H1 (cell line): ENCODE results near the gene STK11. TPM values are rescaled to one million over a fixed set of nuclear protein-coding genes. Genes with fewer than 3 reads are reported as not detected.

Experiments used
- CTCF ChIA-PET: fragments of 300-600 bp; sonication (Branson Sonifier 250); formaldehyde crosslinking; loops from one replicate; lab custom pipeline; 2021; ENCODE audit not compliant: partially characterized antibody; lab: Charles Lee
- POLR2A ChIA-PET: fragments of 300-600 bp; sonication (Branson Sonifier 250); formaldehyde crosslinking; loops from one replicate; lab custom pipeline; 2021; ENCODE audit warnings: inconsistent platforms; ENCODE audit not compliant: partially characterized antibody; lab: Charles Lee
- DNase-seq, 2 experiments: peaks; one replicate each; pipeline versions ENCODE4 v3.0.0 to v3.0.0-alpha.2; 2010 to 2022; ENCODE audit warnings: low spot score in 2 of 2, low read depth in 1 of 2, mixed read lengths in 1 of 2
- FAIRE-seq: peaks from 2 replicates; lab custom pipeline; 2011; peaks lifted over from hg19 to GRCh38; lab: Jason Lieb, UNC
- H2AFZ ChIP-seq: 2 replicates; pipeline ENCODE4 v1.8.1; 2012; ENCODE audit warnings: low read length, inconsistent platforms
- H2AK5ac ChIP-seq: 2 replicates; pipeline ENCODE4 v1.6.1; 2013; ENCODE audit warnings: low read depth, low read length
- H2BK120ac ChIP-seq: replicated peaks from 2 replicates; pipeline ENCODE3; 2013; ENCODE audit warnings: low read depth, low read length, inconsistent platforms
- H2BK12ac ChIP-seq: 2 replicates; pipeline ENCODE4 v1.6.1; 2013; ENCODE audit warnings: low read depth, low read length
- H2BK15ac ChIP-seq: 2 replicates; pipeline ENCODE4 v1.6.1; 2013; ENCODE audit warnings: low read length
- H2BK20ac ChIP-seq: 2 replicates; pipeline ENCODE4 v1.6.1; 2013; ENCODE audit warnings: low read length
- H2BK5ac ChIP-seq: 2 replicates; pipeline ENCODE4 v1.6.1; 2013; ENCODE audit warnings: low read depth, low read length
- H3K14ac ChIP-seq: 2 replicates; pipeline ENCODE4 v1.6.1; 2013; ENCODE audit warnings: inconsistent platforms; ENCODE audit not compliant: insufficient read length
- H3K18ac ChIP-seq: 2 replicates; pipeline ENCODE4 v1.6.1; 2013; ENCODE audit warnings: low read length; ENCODE audit errors: extremely low read depth
- H3K23ac ChIP-seq: 2 replicates; pipeline ENCODE4 v1.6.1; 2013; ENCODE audit warnings: inconsistent platforms; ENCODE audit not compliant: insufficient read length
- H3K23me2 ChIP-seq: 2 replicates; pipeline ENCODE4 v1.6.1; 2013; ENCODE audit warnings: low read depth, low read length
- H3K27ac ChIP-seq: 2 replicates; pipeline ENCODE4 v1.6.1; 2011; ENCODE audit warnings: low read depth, low read length, inconsistent platforms
- H3K27me3 ChIP-seq, 4 experiments: replicated peaks in 1 of 4; 1 replicate in 1 of 4; 2 replicates in 3 of 4; pipeline versions ENCODE4 v1.6.1 to v1.8.1; 2011 to 2013; ENCODE audit warnings: low read length in 3 of 4, mild to moderate bottlenecking in 3 of 4, inconsistent platforms in 2 of 4, mixed read lengths in 2 of 4, moderate library complexity in 1 of 4; ENCODE audit not compliant: control insufficient read depth in 3 of 4, insufficient read depth in 3 of 4; ENCODE audit errors: extremely low read depth in 1 of 4
- H3K36me3 ChIP-seq, 4 experiments: 2 replicates each; pipeline versions ENCODE4 v1.6.1 to v1.8.1; 2011 to 2013; ENCODE audit warnings: mild to moderate bottlenecking in 4 of 4, low read length in 3 of 4, moderate library complexity in 2 of 4, control low read depth in 1 of 4, inconsistent platforms in 1 of 4; ENCODE audit not compliant: insufficient read depth in 4 of 4, control insufficient read depth in 2 of 4
- H3K4ac ChIP-seq: replicated peaks from 2 replicates; pipeline ENCODE3; 2013; ENCODE audit warnings: low read length, low read depth, mixed read lengths, inconsistent platforms; ENCODE audit not compliant: insufficient read length
- H3K4me1 ChIP-seq, 4 experiments: replicated peaks in 1 of 4; 1 replicate in 1 of 4; 2 replicates in 3 of 4; pipeline versions ENCODE4 v1.6.1 to v1.8.1; 2011 to 2013; ENCODE audit warnings: low read length in 3 of 4, inconsistent platforms in 2 of 4, mixed read lengths in 1 of 4; ENCODE audit not compliant: insufficient read depth in 4 of 4, control insufficient read depth in 3 of 4
- H3K4me2 ChIP-seq, 2 experiments: 2 replicates each; pipeline versions ENCODE4 v1.6.1 to v1.8.1; 2011 to 2013; ENCODE audit warnings: low read depth in 2 of 2, low read length in 2 of 2, control low read depth in 1 of 2, inconsistent platforms in 1 of 2, mild to moderate bottlenecking in 1 of 2; ENCODE audit not compliant: insufficient read depth in 1 of 2
- H3K4me3 ChIP-seq, 4 experiments: fragments of 200-600, 300-600 bp in 1 of 4; sonication (generic), shearing (Covaris generic), sonication (Bioruptor Twin) in 1 of 4; 2 replicates each; pipeline versions ENCODE4 v1.5.1 to v1.8.1; 2011 to 2016; ENCODE audit warnings: low read length in 4 of 4, low read depth in 3 of 4, control low read depth in 2 of 4, inconsistent platforms in 2 of 4, mild to moderate bottlenecking in 2 of 4, mixed read lengths in 1 of 4, moderate library complexity in 1 of 4; ENCODE audit not compliant: insufficient read depth in 2 of 4; ENCODE audit errors: extremely low read depth in 1 of 4
- H3K56ac ChIP-seq: replicated peaks from 2 replicates; pipeline ENCODE3; 2013; ENCODE audit warnings: low read depth, mild to moderate bottlenecking, mixed read lengths, low read length, inconsistent platforms; ENCODE audit not compliant: insufficient read length
- H3K79me1 ChIP-seq: 2 replicates; pipeline ENCODE4 v1.6.1; 2013; ENCODE audit warnings: low read depth, low read length, control low read depth
- H3K79me2 ChIP-seq, 2 experiments: 2 replicates each; pipeline versions ENCODE4 v1.6.1 to v1.8.1; 2012 to 2013; ENCODE audit warnings: low read length in 2 of 2, mild to moderate bottlenecking in 2 of 2, inconsistent platforms in 1 of 2; ENCODE audit not compliant: insufficient read depth in 2 of 2, control insufficient read depth in 1 of 2
- H3K9ac ChIP-seq, 4 experiments: replicated peaks in 1 of 4; 1 replicate in 1 of 4; 2 replicates in 3 of 4; pipeline versions ENCODE4 v1.6.1 to v1.8.1; 2011 to 2013; ENCODE audit warnings: low read depth in 3 of 4, low read length in 3 of 4, control low read depth in 2 of 4, mild to moderate bottlenecking in 2 of 4, moderate library complexity in 2 of 4, inconsistent platforms in 1 of 4; ENCODE audit errors: extremely low read depth in 1 of 4
- H3K9me3 ChIP-seq, 2 experiments: 2 replicates each; pipeline versions ENCODE4 v1.6.1 to v1.8.1; 2012 to 2013; ENCODE audit warnings: mild to moderate bottlenecking in 2 of 2, moderate library complexity in 2 of 2, control low read depth in 1 of 2, inconsistent platforms in 1 of 2, low read depth in 1 of 2, low read length in 1 of 2, mixed read lengths in 1 of 2; ENCODE audit not compliant: insufficient read depth in 2 of 2
- H4K20me1 ChIP-seq, 2 experiments: replicated peaks in 1 of 2; 2 replicates each; pipeline versions ENCODE3 to v1.8.1; 2011 to 2013; ENCODE audit warnings: inconsistent platforms in 2 of 2, low read length in 2 of 2, mild to moderate bottlenecking in 1 of 2; ENCODE audit not compliant: insufficient read depth in 2 of 2, control insufficient read depth in 1 of 2
- H4K5ac ChIP-seq: 2 replicates; pipeline ENCODE4 v1.6.1; 2013; ENCODE audit warnings: low read length, low read depth, mixed read lengths, inconsistent platforms; ENCODE audit not compliant: insufficient read length
- H4K8ac ChIP-seq: 2 replicates; pipeline ENCODE4 v1.8.0; 2013; ENCODE audit warnings: mild to moderate bottlenecking, moderate library complexity, low read length, inconsistent platforms; ENCODE audit not compliant: insufficient read depth; ENCODE audit errors: extremely low read depth
- H4K91ac ChIP-seq: replicated peaks from 2 replicates; pipeline ENCODE3; 2013; ENCODE audit warnings: low read length, mixed read lengths, inconsistent platforms; ENCODE audit not compliant: insufficient read length
- CHD1 ChIP-seq: IDR thresholded peaks from 2 replicates; pipeline ENCODE4 v1.6.1; 2012; ENCODE audit warnings: low read depth, low read length, improper control_type of control experiment
- JUN ChIP-seq: IDR thresholded peaks from 2 replicates; pipeline ENCODE4 v1.6.1; 2011; ENCODE audit warnings: low read depth, mild to moderate bottlenecking, improper control_type of control experiment, low read length
- KDM1A ChIP-seq: fragments of 200-600, 300-600 bp; sonication (generic); IDR thresholded peaks from 2 replicates; pipeline ENCODE4 v1.7.1; 2016; ENCODE audit warnings: mild to moderate bottlenecking, low read length, borderline replicate concordance
- RFX5 ChIP-seq: IDR thresholded peaks from 2 replicates; pipeline ENCODE4 v1.6.1; 2011; ENCODE audit warnings: low read depth, low read length, improper control_type of control experiment, borderline replicate concordance
- SP1 ChIP-seq: IDR thresholded peaks from 2 replicates; pipeline ENCODE4 v1.6.1; 2011; ENCODE audit warnings: low read depth, low read length
- SP4 ChIP-seq: IDR thresholded peaks from 2 replicates; pipeline ENCODE4 v1.6.1; 2012; ENCODE audit warnings: low read length, inconsistent platforms
- WGBS, 2 experiments: shearing (Covaris generic) in 1 of 2; methylation state at CpG; one replicate each; pipeline versions ENCODE4 v1.1.6 to v1.1.7; 2013 to 2015; ENCODE audit warnings: low lambda C conversion rate in 2 of 2, mixed read lengths in 2 of 2, inconsistent platforms in 1 of 2, low coverage in 1 of 2, missing lambda C conversion rate in 1 of 2; ENCODE audit not compliant: insufficient replicate concordance in 2 of 2, insufficient coverage in 1 of 2, insufficient read length in 1 of 2; ENCODE audit errors: extremely low coverage in 1 of 2, missing lambda C conversion rate in 1 of 2; 5-methylcytosine and 5-hydroxymethylcytosine counted together
- polyA plus RNA-seq, 7 experiments: library from polyadenylated mRNA; depleted of rRNA in 3 of 7; stranded (reverse) in 5 of 7; unstranded in 2 of 7; fragments of >200 nt in 5 of 7; fragments of 200-250 nt in 2 of 7; gene quantifications; 1 replicate in 5 of 7; 2 replicates in 1 of 7; 4 replicates in 1 of 7; pipeline versions ENCODE4 v1.2.1 to v1.2.3, GENCODE V29; 2011 to 2013; ENCODE audit warnings: missing spikeins in 2 of 7, mixed read lengths in 2 of 7
- total RNA-seq: library from RNA; stranded (reverse); fragmentation: NEBNext Ultra II Directional; extraction: Animal tissue kit (Norgen Biotek cat#: 25700); gene quantifications from 2 replicates; pipeline ENCODE4 v1.2.1, GENCODE V29; 2021
- TF ChIP-seq, protein P1 (sequence below): IDR thresholded peaks from 2 replicates; pipeline ENCODE4 v1.6.1; 2011; ENCODE audit warnings: low read length, improper control_type of control experiment

The STK11 gene
- total and polyA plus RNA-seq, 2 of the 8 experiments (the other 6 are each of a cell fraction or from before 2014, with no cell fraction given): 45.3 to 70.7 TPM

DNA sequence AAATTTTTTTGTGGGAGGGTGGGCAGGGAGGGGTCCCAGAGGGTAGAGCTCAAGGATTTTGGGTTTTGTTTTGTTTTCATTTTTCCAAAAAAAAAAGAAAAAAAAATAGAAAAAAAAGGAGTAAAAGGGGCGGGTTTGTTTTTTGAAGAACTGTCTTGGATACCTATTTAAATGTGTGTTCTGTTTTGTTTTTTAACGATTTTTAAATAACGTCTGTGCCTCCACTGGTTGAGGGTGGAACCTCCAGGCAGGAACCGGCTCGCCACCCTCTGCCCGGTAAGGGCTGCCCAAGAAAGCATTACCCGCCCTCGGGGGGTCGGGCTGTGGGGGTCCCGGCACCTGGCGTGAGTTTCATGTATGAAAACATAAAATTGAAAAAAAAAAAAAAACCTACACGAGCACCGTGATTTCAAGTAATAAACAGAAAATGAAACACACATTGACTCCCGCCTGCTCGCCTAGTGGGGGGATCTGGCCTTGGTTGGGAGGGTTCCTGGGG lies 53.2 kb downstream of the STK11 start:
- TF ChIP-seq RFX5 (no peak), CHD1 (no peak), JUN (no peak), SP4 (no peak), KDM1A (no peak), SP1 (no peak)
- TF ChIP-seq, protein P1, sequence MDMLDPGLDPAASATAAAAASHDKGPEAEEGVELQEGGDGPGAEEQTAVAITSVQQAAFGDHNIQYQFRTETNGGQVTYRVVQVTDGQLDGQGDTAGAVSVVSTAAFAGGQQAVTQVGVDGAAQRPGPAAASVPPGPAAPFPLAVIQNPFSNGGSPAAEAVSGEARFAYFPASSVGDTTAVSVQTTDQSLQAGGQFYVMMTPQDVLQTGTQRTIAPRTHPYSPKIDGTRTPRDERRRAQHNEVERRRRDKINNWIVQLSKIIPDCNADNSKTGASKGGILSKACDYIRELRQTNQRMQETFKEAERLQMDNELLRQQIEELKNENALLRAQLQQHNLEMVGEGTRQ: no peak
- H4K5ac ChIP-seq: no peak overlapping the region
- DNase-seq (no peak), FAIRE-seq (no peak)
- no peak overlapping the region for H4K8ac ChIP-seq
- H2BK15ac ChIP-seq: no peak overlapping the region
- H3K9ac ChIP-seq: no peak overlapping the region
- POLR2A ChIA-PET: interaction anchor here (1.0 to 19.4 kb wide), 6 partner anchors 4 to 232 kb away, joined by 3 to 456 read pairs (median 343); partner anchors contain the start of genes ATP5F1D, CBARP, CIRBP and CNN2
- no peak overlapping the region for H2BK12ac ChIP-seq
- H3K23ac ChIP-seq: no peak overlapping the region
- H3K14ac ChIP-seq: no peak overlapping the region
- H3K9me3 ChIP-seq: no peaks in the 10 kb centered on the region
- no peaks in the 10 kb centered on the region; a peak in 1 of 7 replicates for H3K27me3 ChIP-seq
- H3K18ac ChIP-seq: no peak overlapping the region
- peaks cover 0 to 43% (median 29%) of the 10 kb centered on the region in 4 experiments; a peak in 6 of 7 replicates for H3K4me1 ChIP-seq
- no peak overlapping the region for H3K27ac ChIP-seq
- peaks cover 12% of the 10 kb centered on the region; the same call in 1 of the 2 replicates for H3K79me1 ChIP-seq
- 77% methylated on average over 15 of the region's 15 CpGs; no CpG with 5 or more reads in 1 of the 2 experiments for WGBS, 2 experiments
- peaks cover 17 to 26% of the 10 kb centered on the region in 2 experiments for H4K20me1 ChIP-seq
- peaks cover 0 to 18% of the 10 kb centered on the region in 2 experiments; a peak in 2 of 4 replicates for H3K79me2 ChIP-seq
- no peak overlapping the region for H4K91ac ChIP-seq
- no peak overlapping the region for H2BK5ac ChIP-seq
- H2BK20ac ChIP-seq: no peak overlapping the region
- no peak overlapping the region; a peak in 1 of 8 replicates for H3K4me3 ChIP-seq
- H3K36me3 ChIP-seq: peaks cover 23 to 47% (median 29%) of the 10 kb centered on the region in 4 experiments
- H3K4ac ChIP-seq: no peak overlapping the region
- H3K56ac ChIP-seq: no peak overlapping the region
- peaks cover 18% of the 10 kb centered on the region; the same call in 1 of the 2 replicates for H3K23me2 ChIP-seq
- no peak overlapping the region for H2AFZ ChIP-seq
- peak overlapping the region; percentile 83 to 94 for H3K4me2 ChIP-seq
- no peak overlapping the region for H2AK5ac ChIP-seq
- CTCF ChIA-PET: interaction anchor here (0.6 to 15.9 kb wide), 3 partner anchors 9 to 584 kb away, joined by 3 to 212 read pairs (median 4); partner anchors contain the start of gene ATP5F1D
- no peak overlapping the region for H2BK120ac ChIP-seq
